HUES6 (cell line): ENCODE results near the gene EGFL8.
A peak's percentile ranks its signal among the peaks of the same experiment; 100 is the strongest.

Experiments used
- H3K27ac ChIP-seq: 2 replicates; pipeline ENCODE4 v1.7.0; 2013; ENCODE audit warnings: low read depth, mild to moderate bottlenecking, low read length, inconsistent platforms
- H3K27me3 ChIP-seq: 2 replicates; pipeline ENCODE4 v1.6.1; 2013; ENCODE audit warnings: low read length; ENCODE audit not compliant: control insufficient read depth, insufficient read depth
- H3K36me3 ChIP-seq: 2 replicates; pipeline ENCODE4 v1.6.1; 2013; ENCODE audit warnings: low read length; ENCODE audit not compliant: control insufficient read depth, insufficient read depth
- H3K4me1 ChIP-seq: 2 replicates; pipeline ENCODE4 v1.6.1; 2013; ENCODE audit warnings: low read length; ENCODE audit not compliant: control insufficient read depth, insufficient read depth
- H3K4me3 ChIP-seq: 2 replicates; pipeline ENCODE4 v1.5.1; 2013; ENCODE audit warnings: low read depth, low read length
- H3K9ac ChIP-seq: one replicate; pipeline ENCODE4 v1.6.1; 2013; ENCODE audit warnings: mild to moderate bottlenecking, low read length
- H3K9me3 ChIP-seq: 2 replicates; pipeline ENCODE4 v1.6.1; 2013; ENCODE audit warnings: low read depth, low read length; ENCODE audit not compliant: control insufficient read depth, insufficient read depth

EGFL8 gene

DNA sequence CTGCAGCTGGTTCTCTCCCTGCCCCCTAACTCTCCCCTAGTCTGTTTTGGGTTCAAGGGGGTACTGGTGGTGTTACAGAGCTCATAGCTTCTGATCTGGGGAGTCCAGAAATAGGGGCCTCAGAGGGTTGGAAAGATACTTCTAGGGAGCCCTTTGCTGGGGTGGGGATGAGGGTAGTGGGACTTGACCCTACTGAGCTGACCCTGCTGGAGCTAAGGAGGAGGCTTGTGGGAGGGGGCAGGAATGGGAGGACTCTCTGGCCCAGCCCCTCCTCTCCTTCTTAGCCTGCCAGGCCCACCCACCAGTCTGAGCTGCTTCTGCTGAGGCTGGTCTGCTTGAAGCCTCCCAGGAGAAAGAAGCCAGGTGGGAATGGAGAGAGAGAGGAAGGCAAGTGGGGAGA lies at the start of gene EGFL8:
Gene EGFL8 (plus strand): TSS at position 301 of the 400 bp plus-strand sequence. CDS start 1,571 bp downstream, outside the sequence.
- Histone ChIP-seq H3K9me3 (no peaks in the 10 kb centered on the region), H3K4me3 (no peak within 1 kb of the TSS), H3K4me1 (peaks cover 9% of the 10 kb centered on the region; the same call in 1 of the 2 replicates), H3K27ac (no peak within 1 kb of the TSS), H3K27me3 (no peaks in the 10 kb centered on the region), H3K9ac (no peak within 1 kb of the TSS), H3K36me3 (peaks cover 42% of the 10 kb centered on the region)

DNA sequence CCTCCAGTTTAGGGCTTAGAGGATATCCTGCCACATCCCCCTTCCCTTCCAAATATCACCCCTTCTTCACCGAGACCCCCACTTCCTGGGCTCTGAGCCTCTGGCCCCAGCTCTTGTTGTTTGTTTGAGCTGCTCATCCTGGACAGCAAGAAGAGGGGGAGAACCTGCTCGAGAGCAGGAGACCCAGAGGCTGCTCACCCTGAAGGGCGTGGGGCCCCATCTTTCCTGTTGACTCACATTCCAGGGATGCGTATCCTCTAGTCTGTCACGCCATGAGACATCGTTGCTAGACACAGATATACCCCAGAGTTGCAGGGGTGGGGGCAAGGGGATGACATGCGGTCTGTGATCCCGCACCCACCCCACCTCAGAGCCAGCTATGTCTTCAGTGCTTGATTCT lies 49.6 kb upstream of the EGFL8 start:
- Histone ChIP-seq H3K9ac (no peak overlapping the region), H3K9me3 (no peaks in the 10 kb centered on the region), H3K27me3 (peaks cover 9% of the 10 kb centered on the region; the same call in 1 of the 2 replicates), H3K27ac (no peak overlapping the region), H3K36me3 (peaks cover 35% of the 10 kb centered on the region), H3K4me1 (0 out of 2 replicates have a peak, but pooled peaks cover 3% of the 10 kb centered on the region), H3K4me3 (no peak overlapping the region)

DNA sequence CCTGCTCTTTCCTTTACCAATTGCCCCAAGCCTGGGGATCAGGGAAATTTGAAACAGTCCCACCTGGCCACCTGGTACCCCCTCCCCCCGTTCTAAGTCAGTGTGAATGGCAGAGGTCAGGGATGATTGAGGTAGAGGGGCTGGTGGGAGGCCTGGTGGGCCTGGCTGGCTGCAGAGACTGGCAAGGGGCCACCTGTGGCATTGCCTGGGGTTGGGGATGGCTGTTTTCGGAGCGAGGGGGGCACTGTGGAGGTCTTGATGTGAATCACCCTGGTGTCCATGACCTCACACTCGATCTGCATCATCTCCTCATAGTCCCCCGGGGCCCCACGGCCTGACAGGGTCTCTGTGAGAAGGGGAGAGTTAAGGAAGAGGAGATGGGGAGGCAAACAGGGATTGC lies 48.8 kb upstream of the EGFL8 start:
- H3K9me3 ChIP-seq, result no peaks in the 10 kb centered on the region
- H3K27me3 ChIP-seq, result peaks cover 1% of the 10 kb centered on the region; the same call in 1 of the 2 replicates
- H3K4me1 ChIP-seq, result 0 out of 2 replicates have a peak, but pooled peaks cover 3% of the 10 kb centered on the region
- no peak overlapping the region for H3K9ac ChIP-seq
- no peak overlapping the region for H3K27ac ChIP-seq
- H3K4me3 ChIP-seq, result no peak overlapping the region
- H3K36me3 ChIP-seq, result peaks cover 38% of the 10 kb centered on the region

DNA sequence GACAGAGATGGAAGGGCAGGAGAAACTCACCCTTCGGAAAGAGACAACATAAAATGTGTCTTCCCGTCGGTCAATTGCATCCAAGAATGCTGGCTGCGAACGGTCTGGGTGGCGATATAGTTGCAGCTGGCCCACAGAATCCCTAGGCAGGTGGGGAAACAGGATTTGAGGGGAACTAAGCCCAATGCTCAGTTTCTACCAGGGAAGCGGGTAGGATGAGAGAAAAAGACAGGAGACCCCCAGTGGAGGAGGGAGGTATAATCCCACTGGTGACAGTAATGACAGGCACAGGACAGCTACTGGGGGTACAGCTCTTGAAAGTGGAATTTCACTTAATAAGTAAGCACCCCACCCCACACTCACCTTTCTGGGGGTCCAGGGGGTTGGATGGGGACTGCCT lies 47.7 kb upstream of the EGFL8 start:
- 0 out of 2 replicates have a peak, but pooled peaks cover 3% of the 10 kb centered on the region for H3K4me1 ChIP-seq
- no peak overlapping the region for H3K4me3 ChIP-seq
- no peak overlapping the region for H3K27ac ChIP-seq
- H3K9ac ChIP-seq, result no peak overlapping the region
- H3K9me3 ChIP-seq, result no peaks in the 10 kb centered on the region
- peaks cover 46% of the 10 kb centered on the region for H3K36me3 ChIP-seq
- H3K27me3 ChIP-seq, result no peaks in the 10 kb centered on the region

DNA sequence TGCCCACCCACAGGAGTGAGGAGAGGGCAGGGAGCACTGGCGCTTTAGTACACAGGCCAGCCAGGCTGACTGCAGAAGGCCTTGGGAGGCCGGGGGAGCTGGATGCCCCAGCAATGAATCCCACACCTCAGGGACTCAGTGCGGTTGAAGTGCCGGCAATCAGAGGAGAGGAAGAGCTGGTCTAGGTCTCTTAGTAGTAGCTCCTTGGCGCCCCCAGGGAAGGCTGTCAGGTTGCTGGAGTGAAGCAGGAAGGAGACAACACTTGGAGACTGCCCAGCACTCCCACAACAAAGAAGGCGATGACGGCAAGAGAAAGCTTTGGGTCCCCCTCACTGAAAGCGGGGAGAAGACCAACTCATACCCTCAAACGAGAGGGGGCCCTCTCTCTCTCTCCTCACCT lies 46.9 kb upstream of the EGFL8 start:
- H3K4me3 ChIP-seq, result no peak overlapping the region
- 0 out of 2 replicates have a peak, but pooled peaks cover 3% of the 10 kb centered on the region for H3K4me1 ChIP-seq
- no peaks in the 10 kb centered on the region for H3K27me3 ChIP-seq
- H3K27ac ChIP-seq, result no peak overlapping the region
- no peak overlapping the region for H3K9ac ChIP-seq
- H3K36me3 ChIP-seq, result peaks cover 52% of the 10 kb centered on the region
- H3K9me3 ChIP-seq, result no peaks in the 10 kb centered on the region

DNA sequence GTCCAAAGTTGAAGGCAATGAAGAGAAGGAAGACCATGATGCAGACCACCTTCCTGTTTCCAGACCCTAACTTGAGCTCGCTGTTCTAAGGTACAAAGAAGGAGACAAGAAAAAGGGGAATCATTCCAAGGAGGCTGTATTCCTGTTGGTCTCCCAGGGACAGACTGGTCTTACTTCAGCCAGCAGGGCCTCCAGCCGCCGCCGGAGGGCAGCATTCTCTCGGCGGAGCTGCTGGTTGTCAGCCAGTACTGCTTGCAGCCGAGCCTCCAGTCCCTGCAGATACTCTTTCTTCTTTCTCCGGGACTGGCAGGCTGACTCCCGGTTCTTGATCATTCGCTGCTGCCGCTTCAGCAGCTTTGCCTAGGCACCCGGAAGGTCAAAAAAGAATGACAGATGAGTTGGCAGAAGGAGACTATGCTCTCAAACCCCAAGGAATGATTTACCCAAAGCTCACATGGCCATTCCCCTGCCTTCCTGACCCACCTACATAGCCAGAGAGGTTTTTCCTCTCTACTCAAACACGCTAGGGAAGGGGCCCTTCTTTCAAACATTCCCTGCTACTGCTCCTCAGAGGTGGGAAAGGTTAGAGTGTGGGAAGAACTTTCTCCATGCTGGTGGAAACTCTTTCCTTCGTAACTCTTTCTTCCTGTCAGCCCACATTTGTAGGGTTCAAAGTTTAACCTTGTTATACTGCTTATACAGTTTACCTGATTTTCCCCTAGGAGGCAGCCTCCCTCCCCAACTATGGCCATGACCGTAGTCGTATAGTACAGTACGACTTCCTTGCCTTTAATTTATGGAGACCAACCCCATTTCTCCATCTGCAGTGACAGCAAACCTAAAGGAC lies 45.4 kb upstream of the EGFL8 start:
- peaks cover 52% of the 10 kb centered on the region for H3K36me3 ChIP-seq
- H3K9me3 ChIP-seq, result no peaks in the 10 kb centered on the region
- 0 out of 2 replicates have a peak, but pooled peaks cover 3% of the 10 kb centered on the region for H3K4me1 ChIP-seq
- H3K27me3 ChIP-seq, result no peaks in the 10 kb centered on the region
- H3K4me3 ChIP-seq, result no peak overlapping the region
- no peak overlapping the region for H3K27ac ChIP-seq
- no peak overlapping the region for H3K9ac ChIP-seq

DNA sequence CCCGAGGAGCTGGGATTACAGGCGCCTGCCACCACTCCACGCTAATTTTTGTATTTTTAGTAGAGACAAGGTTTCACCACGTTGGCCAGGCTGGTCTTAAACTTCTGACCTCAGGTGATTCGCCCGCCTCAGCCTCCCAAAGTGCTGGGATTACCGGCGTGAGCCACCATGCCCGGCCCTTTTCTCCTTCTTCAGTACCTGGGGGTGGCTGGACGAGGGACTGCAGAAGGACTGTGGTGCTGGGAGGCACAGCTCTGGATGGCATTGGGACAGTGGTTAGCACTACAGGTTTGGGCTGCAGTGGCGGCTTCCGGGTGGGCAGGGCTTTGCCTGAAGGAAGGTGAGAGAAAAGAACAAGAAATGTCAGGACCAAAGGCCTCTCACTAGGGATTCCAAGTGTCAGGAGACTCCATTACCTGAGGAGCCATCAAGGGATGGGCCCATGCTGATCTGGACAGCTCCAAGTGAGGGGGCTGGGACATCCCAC lies 43.8 kb upstream of the EGFL8 start:
- Histone ChIP-seq H3K27ac (no peak overlapping the region), H3K9ac (no peak overlapping the region), H3K36me3 (peaks cover 56% of the 10 kb centered on the region)

DNA sequence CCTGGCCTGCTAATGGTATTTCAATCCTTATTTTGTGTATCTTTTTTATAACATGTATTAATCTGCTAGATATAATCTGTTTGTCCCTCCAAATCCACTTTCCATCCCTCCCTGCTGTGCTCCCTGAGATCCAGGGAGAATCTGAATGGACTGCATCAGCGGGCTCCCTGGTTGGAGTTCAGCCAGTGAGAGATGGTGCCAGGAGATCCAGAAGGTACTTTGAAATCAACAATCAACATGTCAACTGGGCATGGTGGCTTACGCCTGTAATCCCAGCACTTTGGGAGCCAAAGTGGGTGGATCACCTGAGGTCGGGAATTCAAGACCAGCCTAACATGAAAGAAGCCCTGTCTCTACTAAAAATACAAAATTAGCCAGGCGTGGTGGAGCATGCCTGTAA lies 40.7 kb upstream of the EGFL8 start:
- no peak overlapping the region for H3K4me3 ChIP-seq
- H3K27ac ChIP-seq, result no peak overlapping the region
- H3K36me3 ChIP-seq, result peaks cover 32% of the 10 kb centered on the region
- no peak overlapping the region for H3K9ac ChIP-seq
- H3K27me3 ChIP-seq, result no peaks in the 10 kb centered on the region
- H3K4me1 ChIP-seq, result peaks cover 14% of the 10 kb centered on the region
- H3K9me3 ChIP-seq, result no peaks in the 10 kb centered on the region

More for the DNA sequence above, 43.8 kb upstream of the EGFL8 start:
- Histone ChIP-seq H3K4me1 (0 out of 2 replicates have a peak, but pooled peaks cover 3% of the 10 kb centered on the region), H3K4me3 (no peak overlapping the region), H3K9me3 (no peaks in the 10 kb centered on the region), H3K27me3 (no peaks in the 10 kb centered on the region)

DNA sequence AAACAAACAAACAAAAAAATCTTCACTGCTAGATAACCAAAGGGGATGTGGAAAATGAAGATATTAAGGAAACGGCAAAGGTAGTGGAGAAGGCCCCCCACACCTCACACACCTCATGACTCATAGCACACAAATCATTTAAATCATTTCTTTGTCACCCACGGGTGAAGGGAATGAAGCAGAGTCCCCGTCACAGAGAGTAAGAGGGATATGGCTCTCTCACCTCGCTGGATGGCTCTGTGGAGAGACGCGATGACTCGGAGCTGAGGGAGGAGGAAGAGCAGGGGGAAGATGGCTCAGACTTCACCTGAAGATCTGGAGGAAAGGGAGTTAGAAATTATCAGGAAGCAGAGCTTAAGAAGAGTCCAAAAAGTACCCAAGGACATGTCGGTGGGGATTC lies 37.5 kb upstream of the EGFL8 start:
- Histone ChIP-seq H3K27me3 (no peaks in the 10 kb centered on the region), H3K9ac (peak overlapping the region; percentile 95), H3K36me3 (peaks cover 15% of the 10 kb centered on the region), H3K9me3 (no peaks in the 10 kb centered on the region), H3K4me1 (peaks cover 19% of the 10 kb centered on the region), H3K27ac (no peak overlapping the region), H3K4me3 (peak overlapping the region; percentile 96)

DNA sequence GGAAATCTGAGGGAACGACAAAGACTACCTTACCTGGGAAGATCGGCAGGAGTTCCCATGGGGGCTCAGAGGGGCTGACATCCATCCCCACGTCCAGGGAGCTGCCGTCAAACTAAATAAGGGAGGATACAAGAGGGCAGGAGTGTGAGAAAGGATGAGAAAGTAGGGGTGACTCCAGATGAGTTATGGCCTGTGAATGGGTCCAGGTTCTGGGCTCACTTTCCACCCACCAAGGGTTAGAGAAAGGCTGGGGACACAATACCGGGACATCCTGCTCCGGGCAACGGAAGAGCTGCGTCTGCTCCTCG lies 37.0 kb upstream of the EGFL8 start:
- H3K4me3 ChIP-seq, result peak overlapping the region; percentile 96
- H3K4me1 ChIP-seq, result peaks cover 19% of the 10 kb centered on the region
- peak overlapping the region; percentile 95 for H3K9ac ChIP-seq
- H3K27ac ChIP-seq, result no peak overlapping the region
- no peaks in the 10 kb centered on the region for H3K27me3 ChIP-seq
- peaks cover 11% of the 10 kb centered on the region for H3K36me3 ChIP-seq
- H3K9me3 ChIP-seq, result no peaks in the 10 kb centered on the region
